Putamen (tissue), 1 donor: ENCODE data around the gene SRGAP3.

Experiments
- DNase-seq: peaks from one replicate; pipeline ENCODE4 v3.0.0-alpha.2; 2016; ENCODE audit warnings: low spot score

SRGAP3 gene

DNA sequence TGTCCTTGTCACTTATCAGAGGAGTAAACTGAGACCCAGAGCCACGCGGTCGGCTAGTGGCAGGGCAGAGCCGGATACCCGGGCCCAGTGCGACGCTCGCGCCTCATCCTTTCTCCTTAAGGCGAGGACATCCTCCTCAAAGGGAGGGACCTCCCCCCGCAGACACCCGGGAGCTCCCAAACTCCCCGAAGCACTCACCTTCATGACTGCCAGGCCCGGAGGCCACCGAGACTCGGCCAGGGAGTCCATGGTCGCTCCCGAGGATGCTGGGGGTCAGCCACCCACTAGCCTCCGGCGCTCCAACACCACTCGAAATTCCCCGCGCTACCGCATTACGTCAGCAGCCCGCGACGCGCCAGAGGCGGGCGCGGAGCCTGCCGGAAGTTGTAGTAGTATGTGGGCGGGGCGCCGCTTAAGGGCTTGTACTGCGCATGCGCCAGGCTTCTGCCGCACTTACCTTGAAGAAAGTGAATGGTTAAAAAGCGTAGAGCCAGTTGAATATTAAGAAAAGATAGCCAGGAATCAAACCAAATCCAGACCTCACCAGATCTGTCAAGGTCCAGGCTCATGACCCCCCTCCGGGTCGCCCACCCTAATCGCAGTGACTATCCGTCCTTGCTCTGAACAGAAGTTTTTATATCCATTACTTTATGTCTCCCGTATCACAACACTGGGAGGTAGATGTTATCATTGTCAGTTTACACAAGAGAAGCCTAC is 286.2 kb downstream of the SRGAP3 start, which contains the start of gene RAD18:
Gene RAD18 (minus strand): TSS at position 336 of the 717 bp plus-strand sequence. CDS start 87 bp downstream, at position 249.
- peak; percentile 87 for DNase-seq

DNA sequence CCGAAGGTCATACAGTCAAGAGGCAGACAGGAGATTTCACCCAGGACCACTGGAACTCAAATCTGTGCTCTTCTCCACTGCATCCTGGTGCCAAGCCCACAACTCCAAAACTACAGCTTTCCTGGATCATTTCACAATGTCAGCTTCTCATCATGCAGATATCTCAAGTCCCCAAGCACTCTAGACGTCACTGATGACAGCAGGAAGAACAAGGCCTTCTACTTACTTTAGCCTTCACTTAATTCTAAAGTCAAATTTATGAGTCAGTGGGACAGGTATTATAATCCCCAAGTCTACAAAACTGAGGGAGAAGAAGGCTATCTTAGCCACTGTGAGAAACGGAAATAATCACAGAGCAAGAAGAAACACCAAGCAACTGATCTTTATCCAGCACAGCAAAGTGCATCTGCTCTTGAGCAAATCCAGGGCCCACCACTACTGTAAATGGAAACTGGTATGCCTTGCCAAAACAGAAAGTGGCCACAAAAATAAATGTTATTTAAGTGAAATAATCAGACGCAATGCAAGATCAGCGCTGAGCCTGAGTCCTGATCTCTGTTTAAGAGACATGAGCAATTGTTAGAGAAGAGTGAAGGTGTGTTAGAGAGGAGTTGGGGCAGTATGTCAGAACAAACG is 287.1 kb downstream of the SRGAP3 start:
- DNase-seq, result no peak

DNA sequence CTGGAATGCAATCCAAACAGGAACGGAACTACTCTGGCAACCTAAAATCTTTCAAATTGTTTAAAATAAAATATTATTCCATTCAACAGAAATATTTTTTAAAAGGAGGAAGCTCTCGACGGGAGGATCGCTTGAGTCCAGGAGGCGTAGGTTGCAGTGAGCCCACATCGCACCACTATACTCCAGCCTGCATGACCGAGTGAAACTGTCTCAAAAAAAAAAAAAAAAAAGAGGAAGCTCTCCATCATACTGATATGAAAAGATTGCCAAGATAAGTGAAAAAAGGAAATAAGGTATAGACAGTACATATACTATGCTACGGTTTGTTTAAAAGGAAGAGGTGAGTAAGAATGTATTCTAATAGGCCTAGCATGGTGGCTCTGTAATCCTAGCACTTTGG is 289.8 kb downstream of the SRGAP3 start:
- no peak for DNase-seq

DNA sequence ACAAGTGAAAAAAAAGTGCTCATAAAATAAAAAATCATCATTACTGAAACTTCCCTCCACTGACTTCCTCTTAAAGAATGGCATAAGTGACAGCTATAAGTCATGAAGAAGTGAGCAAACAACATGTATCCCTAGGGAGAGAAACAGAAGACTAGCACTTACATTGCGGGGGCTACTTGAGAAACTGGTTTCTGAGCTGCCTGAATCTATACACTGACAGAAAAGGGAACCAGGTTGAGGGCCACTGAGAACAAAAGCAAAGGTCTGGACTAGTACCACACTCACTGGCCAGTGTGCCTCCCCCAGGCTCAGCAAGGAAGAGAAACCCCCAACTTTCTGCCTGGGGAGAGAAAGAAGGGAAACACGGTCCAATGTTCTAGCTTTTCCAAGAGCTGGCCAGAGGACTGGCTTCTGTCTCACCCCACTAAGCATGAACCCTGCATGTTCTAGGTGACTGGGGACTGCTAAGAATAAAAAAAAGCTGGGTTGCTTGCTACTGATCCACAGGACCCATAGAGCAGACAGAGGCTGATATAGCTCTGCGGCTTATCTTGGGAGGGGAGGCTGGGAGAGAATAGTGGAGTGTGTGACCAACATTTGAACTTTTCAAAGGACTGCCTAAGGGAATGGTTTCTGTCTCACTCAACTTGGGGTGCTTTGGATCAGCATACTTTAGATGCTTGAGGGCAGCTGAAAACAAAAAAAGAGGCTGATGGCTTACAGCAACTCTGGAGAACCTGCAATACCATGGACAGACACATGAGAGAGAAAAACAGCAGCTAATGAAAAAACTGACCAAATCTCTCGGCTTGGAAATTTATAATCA is 294.3 kb downstream of the SRGAP3 start:
- no peak for DNase-seq

DNA sequence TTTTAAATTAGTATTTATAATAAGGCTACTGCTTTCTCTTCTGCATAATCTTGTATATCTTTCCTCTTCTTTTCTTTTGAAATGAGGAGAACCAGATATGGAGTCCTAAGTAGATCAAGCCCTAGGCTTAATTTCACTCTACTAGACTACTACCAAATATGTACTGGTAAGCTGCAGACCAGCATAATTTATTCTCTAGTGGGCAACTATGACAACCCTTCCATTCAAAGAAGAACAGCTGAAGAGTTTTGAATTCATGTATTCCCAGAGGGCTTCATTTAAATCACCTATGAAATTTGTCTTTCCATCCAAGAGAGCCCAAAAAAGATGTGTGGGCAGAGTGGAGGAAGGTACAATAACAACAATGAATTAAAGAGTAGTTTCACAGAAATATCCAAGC is 296.1 kb downstream of the SRGAP3 start:
- DNase-seq, result no peak

DNA sequence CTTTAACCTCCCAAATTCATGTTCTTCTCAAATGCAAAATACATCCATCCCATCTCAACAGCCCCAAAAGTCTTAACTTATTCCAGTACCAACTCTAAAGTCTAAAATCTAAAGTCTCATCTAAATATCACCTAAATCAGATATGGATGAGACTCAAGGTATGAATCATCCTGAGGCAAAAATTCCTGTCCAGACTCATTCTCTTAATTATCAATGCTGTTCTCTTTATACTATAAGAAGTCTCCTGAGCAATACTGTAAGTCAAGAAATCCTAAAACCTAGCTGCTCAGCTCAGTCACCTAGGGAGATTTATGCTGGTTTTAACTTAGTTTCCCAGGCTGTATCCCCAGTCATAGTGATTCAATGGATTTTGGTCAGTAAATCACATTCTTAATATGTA is 297.3 kb downstream of the SRGAP3 start:
- DNase-seq, result no peak

DNA sequence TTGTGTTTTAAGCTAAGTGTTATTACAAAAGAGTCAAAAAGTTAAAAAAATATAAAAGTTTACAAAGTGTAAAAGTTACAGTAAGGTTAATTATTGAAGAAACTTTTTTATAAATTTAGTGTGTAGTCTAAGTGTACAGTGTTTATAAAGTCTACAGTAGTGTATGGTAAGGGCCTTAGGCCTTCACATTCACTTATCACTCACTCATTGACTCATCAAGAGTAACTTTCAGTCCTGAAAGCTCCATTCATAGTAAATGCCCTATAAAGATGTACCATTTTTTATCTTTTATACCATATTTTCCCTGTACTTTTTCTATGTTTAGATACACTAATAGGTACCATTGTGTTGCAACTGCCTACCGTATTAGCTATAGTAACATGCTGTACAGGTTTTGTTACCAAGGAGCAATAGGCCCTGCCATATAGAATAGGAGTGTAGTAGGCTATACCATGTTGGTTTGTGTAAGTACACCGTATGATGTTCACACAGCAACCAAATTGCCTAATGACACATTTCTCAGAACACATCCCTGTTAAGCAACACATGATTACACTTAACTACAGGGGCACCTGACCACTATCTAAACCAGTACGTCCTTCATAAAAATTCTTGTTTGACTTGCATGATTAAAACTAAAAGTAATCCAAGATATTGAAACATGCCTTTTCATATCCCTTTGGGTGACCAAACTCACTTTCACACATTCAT is 303.4 kb downstream of the SRGAP3 start:
- no peak for DNase-seq

DNA sequence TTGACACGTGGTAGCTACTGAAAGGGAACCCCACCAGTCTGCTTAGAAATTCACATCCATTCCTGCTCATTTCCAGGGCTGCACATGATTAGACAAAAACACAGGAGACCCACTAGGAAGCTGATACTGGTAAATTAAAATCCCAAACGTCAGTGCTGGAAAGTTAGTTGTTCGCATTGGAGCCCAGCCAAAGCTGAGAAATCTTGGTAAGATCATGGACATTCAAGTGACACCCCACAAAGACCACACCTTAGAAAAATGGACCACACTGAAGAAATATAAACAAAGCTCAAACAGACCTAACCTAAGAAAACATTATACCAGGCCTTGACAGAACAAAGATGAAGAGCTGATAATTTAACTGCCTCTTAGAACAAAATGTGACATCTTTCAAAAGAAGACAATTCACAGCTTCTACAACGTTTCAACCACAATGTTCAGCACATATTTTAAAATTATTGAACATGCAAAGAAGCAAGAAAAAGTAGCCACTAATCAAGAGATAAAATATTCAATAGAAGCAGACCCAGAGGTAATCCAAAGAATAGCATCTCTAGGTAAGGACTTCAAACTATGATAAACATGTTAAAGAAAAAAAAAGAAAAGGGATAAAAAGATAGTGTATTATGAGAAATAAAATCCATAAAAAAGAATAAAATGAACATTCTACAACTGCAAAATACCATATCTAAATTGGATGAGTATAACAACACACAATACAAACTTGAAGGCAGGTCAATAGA is 306.5 kb downstream of the SRGAP3 start:
- DNase-seq, result no peak

DNA sequence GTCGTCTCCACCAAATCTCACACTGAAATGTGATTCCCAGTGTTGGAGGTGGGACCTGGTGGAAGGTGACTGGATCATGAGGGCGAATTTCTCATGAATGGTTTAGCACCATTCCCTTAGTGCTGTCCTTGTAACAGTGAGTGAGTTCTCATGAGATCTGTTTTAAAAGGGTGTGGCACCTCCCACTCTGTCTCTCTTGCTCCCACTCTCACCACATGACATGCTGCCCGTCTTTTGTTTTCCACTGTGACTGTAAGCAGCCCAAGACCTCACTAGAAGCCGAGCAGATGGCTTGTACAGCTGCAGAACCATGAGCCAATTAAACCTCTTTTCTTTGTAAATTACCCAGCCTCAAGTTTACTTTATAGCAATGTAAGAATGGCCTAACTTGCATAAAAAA is 307.3 kb downstream of the SRGAP3 start:
- DNase-seq, result no peak

DNA sequence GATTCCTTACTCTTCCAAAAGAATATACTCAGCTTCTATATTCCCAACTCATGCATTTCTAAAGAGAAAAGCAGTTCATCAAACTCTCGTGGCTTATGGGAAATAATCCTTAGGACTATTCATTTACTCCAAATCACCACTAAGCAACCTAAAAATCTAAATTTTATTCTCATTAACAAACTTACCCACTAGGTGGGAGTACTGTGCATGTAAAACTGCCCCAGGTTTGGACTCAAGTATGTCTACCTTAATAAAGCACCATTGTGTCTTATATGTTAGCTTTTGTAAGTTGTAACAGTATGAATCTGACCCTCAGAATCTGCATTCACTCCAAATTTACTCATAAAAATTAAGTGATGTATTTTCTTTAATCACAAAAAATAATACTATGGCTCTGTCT is 311.4 kb downstream of the SRGAP3 start:
- DNase-seq, result no peak

DNA sequence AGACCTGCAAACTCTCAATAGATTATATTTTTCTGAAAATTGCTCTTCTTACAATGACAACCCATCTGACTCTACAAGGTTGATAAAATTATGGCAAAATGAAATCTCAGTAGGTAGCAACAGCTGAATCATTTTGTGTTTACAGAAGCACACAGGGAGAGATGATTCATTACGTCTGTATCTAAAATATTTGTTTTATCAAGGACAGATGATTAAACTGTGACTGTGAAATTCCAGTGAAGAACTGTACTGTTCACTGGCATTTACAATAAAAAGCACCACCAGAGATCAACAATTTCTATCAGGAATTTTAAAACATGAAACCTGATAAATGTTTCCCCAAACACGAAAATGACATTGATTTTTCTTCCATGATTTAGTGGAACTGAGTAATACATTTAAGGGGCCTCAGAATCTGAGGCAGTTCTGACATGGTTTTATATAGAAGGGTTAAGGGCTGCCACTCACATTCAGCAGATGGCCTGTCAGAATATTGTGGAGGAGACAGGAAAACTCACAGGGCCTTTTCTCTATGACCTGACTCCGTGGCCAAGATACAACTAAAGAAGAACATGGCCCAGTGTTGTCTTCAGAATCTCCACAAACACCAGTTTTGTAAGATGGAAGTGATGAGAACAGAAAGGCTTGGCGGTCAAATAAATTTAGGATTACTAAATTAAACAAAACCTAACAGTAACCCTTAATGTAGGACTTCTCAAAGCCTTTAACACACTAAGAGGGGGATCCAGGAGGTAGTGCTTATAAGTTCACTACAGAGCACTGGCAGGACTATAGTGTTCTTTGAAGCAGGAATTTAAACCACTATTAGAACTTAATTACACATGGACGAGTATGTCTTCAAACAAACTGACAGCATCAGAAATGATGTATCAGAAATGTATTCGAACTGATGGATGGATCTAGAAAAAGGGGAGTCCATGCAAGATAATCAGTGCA is 312.1 kb downstream of the SRGAP3 start:
- DNase-seq, result no peak

DNA sequence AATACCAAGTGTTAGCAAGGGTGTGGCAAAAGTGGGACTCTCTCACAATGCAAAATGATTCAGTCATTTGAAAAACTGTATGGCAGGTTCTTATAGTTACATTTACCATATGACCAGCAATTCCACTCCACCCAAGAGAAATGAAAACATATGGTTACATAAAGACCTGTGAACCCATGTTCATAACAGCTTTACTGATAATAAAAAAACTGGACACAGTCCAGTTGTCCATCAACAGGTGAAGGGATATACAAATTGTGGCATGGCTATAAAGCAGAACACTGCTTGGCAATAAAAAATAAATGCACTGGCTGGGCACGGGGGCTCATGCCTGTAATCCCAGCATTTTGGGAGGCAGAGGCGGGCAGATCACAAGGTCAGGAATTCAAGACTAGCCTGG is 316.9 kb downstream of the SRGAP3 start:
- DNase-seq, result no peak

DNA sequence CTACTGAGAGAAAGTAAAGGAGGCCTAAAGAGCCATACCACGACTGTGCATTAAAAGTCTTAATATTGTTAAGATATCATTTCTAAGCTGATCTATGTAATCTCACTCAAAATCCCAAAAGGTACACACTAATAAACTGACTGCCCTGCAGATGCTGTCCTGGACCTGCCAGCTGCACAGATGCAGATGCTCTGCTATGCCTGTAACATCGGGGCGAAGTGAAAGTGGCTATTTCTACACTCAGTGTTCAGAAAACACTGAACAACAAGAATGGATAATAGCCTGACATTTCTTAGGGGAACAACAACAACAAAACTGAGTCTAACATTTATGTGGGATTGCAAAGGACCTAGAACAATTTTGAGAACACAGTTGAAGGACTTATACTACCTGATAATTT is 318.1 kb downstream of the SRGAP3 start:
- no peak for DNase-seq
